GM18508 (cell line): ENCODE data around the gene LRRTM4.

ENCODE experiments used
- ATAC-seq: cut with Tn5 transposase; IDR thresholded peaks from one replicate; pipeline ENCODE4 v1.9.1; 2021; ENCODE audit warnings: moderate number of reproducible peaks; ENCODE audit not compliant: insufficient read depth, unreplicated experiment

LRRTM4 gene

DNA sequence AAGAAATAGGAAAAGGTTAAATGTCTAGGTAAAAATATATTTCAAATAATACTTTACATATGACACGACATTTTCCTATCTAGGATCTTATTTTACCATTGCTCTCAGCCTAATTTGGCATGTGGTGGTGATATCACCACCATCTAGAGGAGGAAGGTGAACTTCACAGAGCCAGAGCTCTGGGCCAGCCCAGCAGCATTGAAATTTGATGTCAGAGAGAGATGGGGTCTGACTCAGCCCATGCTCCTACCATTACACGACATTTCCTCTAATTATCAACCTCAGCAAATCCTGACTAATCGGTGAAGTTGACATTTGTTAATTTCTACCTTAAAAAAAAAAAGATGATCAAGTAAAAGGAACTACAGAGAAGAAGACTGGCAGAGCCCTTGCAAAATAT is 42.3 kb downstream of the LRRTM4 start:
- no peak for ATAC-seq

DNA sequence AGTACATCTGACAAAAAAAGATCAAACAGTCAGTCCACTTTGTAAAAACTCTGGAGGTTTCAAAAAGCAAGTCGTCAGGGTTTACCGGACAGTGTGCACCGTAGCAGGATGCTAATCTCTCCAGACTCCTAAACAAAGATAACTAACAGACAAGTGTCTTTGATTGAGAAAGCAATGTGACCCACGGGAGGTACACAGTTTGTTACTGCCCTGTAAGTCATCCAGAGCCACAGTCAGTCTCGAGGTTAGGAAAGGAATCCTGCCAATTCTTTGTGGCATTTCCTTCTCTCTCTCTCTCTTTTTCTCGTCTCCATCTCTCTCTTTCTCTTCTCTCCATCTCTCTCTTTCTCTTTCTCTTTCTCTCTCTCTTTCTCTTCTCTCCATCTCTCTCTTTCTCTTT is 42.8 kb downstream of the LRRTM4 start:
- ATAC-seq, result no peak

DNA sequence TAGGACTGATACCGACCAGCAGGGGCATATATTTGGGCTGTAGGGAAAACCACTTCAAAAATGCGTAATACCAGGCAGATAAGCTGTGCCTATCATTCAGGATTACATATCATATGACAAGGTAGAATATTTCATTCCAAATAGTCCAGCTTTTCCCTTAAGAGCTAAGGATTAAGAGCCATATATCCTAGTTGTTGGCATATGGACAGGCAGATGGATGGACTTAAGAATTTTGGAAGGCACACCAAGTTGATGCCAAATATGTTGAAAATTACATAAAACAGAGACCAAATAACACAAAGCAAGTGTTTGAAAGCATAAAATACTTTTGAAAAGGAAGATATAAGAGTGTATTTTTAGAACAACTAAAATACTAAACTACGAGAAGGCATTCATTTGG is 52.1 kb downstream of the LRRTM4 start:
- no peak for ATAC-seq

DNA sequence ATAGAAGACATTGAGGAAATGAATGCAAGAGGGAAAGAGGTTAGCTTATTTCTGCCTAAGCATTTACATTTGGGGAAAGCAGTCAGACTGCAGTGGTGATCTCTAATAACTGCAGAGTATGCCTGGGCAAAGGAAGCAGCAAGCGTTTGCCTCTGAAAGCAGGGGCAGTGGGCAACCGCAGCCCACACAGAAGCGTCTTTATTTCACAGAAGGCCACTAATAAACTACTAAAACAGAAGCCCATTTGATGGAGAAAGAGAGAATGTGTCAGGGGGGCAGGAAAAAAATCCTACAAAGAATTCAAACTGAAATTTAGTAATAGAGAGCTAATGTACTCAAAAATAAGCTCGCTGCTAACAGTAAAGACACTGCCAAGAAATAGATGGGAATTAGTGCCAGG is 53.1 kb downstream of the LRRTM4 start:
- no peak for ATAC-seq

DNA sequence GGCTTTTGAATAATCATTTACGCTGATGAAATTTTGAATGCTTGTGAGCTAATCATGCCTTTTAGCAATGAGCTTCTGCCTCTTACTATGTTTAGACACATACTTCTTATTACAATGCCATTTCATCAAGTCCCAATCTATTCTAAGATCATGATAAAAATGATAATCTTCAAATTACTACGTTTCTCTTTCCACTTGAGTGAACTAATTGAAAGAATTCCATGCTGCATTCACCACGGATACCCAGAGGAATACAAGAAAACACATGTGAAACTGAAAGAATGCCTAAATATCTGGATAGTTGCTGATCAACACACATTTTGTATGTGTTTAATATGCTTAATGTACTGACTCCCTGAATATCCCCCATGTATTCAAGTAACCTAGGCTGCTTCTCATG is 62.3 kb downstream of the LRRTM4 start:
- ATAC-seq, result no peak

DNA sequence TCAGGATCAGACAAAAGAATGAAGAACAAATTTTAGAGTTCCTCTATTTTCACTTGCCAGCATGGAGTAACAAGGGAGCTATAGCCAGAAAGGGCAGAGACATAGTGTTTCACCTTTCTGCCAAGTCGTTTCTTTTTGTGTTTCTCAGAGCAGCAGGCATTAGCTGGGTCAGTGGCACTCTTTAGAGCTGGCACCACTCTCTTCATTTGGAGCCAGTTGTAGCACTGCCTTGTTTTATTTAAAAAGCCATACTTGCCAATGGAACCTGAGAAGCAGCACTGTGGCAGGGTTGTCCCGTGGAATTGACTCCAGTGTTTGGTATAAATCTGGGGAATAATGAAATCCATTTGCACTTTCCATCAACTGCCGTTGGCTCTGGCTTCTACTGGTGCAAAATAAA is 64.0 kb downstream of the LRRTM4 start:
- no peak for ATAC-seq

DNA sequence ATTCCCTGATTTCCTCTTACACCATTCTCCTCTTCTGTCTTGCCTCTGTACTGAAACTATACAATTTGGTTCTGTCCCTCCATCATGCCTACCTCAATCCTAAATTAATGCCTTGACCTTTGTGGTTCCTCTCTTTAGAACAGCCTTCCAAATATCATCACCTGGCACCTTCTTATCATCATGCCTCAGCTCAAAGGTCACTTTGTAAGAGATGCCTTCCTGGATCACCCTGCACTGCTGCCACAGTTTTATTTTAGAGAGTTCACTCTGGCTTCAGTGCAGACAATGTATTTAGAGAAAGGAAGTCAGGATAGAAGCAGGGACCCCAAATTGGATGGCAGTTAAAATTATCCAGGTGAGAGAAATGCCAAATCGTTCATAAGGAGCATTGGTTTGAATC is 64.5 kb downstream of the LRRTM4 start:
- no peak for ATAC-seq

DNA sequence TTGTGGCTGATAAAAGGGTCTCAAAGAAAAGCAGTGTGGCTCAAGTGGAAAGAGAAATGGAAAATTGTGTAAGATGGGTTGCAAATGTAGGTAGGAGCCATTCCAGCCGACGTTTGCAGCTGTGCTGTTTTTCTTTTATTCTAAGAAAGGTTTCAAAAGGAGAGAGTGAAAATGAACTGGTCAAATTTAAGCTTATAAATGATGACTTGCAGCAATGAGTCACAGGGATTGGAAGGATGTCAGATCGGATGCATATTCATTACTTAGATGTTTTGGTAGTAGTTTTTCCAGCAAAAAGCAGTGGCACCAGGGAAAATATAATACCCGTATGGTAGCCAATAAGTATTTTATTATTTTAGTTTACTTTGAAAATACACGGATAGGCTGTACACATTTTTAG is 79.1 kb downstream of the LRRTM4 start:
- ATAC-seq, result no peak

DNA sequence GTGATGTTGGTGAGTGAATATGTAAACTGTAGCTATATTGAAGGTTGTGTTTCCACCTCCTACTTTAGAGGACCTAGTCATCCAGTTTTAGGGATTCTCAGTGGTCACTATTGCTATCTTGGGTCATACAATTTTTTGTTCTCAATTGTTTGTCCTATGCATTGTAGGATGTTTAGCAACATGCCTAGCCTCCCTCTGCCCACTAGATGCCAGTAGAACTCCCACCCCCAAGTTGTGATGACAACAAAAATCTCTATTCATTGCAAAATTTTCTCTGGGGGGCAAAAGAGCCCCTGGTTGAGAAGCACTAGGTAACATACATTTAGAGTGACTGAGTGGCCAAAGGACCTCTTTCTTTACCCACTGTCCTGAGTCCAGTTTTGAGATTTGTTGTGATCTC is 87.3 kb downstream of the LRRTM4 start:
- ATAC-seq, result no peak

DNA sequence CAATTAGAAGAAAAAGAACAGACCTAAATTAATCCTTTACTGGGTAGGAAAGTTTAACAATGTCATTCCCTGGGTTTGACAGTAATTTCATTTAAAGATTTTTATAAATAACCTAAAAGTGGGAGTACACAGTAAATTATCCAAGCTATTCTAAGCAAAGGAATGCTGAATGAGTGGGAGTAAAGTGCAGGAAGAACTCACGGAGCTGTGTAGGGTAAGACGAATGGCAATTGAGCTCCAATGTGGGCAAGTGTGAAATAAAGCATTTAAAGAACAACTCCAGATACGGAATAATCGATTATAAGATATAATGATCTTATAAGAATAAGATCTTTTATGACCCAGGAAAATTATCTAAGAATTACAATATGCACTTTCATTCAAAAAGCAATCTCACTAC is 93.2 kb downstream of the LRRTM4 start:
- no peak for ATAC-seq

DNA sequence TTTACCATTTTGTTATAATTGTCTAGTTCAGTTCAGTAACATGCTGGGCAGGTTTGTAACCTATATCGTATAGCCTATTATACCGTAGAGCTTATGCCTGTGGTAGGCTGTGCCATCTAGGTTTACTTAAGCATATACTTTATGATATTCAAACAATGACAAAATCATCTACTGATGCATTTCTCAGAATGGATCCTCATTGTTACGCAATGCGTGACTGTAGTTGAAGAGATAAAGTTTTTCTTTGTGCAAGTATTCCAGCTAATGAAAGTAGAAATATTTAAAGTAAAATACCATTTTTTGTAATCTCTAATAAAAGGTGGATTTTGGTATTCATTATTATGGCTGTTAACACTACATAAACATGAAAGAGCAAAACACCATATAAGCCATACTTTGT is 100.2 kb downstream of the LRRTM4 start:
- no peak for ATAC-seq

DNA sequence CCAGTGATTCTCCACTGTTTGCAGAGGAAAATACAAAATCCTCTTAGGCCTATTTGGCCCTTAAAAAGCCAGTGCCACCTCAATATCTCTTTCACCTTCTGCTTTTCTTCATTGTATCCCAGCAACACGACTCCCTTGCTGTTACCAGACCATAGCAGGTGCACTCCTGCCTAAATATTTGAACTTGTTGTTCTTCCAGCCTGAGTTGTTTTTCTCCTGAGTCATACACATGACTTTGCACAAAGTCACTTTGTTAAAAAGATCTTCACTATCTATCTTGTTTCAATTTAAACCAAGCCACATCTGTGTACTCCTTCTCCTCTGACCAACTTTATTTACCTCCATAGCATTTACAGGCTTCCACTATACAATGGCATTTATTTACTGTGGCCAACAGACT is 103.6 kb downstream of the LRRTM4 start:
- ATAC-seq, result no peak

DNA sequence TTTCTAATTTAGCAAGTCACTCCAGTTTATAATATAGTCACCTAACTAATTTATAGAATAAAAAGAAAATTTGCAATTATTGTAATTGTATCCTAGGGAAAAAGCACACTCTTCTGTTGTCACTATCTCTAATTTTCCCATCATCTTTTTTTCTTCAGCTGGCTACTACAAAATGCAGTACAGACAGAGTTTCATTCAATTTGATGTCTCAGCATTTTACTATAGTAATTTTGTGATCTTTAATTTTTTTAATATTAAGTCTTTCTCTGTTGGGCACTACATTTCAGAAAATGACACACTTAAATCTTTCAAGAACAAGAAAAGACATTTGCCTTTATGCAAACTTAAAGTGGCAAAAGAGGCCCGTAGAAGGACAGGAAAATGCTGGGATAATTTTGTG is 118.0 kb downstream of the LRRTM4 start:
- ATAC-seq, result no peak

DNA sequence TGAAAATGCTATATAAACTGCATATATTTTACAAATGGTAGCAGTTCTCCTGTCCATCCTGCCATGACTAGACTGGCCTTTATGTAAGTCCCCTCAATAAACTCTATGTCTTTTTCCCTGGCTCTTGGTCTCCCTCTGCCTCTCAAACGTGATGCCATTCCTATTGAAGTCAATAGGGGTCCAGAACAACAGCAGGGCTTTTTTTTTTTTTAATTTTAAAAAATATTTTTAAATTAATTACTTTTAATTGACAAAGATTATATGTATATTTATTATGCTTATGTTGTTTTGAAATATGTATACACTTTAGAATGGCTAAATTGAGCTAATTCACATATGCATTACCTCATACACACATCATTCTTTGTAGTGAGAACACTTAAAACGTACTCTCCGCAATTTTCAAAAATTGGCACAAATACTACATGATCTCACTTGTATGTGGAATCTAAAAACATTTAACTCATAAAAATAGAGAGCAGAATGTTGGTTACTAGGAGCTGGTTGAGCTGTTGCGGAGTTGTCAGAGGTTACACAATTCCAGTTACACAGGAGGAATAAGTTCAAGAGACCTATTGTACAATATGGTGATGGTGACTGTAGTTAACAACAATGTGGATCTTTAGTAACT is 123.1 kb downstream of the LRRTM4 start:
- no peak for ATAC-seq

DNA sequence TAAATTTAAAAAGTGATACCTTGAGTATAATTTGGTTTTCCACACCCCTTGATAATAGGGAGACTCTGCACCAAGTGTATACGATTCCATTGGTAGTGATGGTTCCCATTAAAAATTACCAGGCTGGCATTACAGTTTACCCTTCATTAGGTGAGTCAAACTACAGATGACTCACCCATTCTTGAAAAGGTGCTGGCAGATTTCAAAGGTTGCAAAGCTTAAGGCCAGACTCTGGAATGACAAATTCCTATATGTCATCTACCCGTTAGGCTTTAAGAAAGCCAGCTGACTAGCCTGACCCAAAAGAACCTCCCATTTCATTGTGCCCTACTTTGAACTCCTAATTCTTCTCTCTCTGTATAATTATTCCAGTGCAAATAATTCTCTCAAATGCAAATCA is 124.4 kb downstream of the LRRTM4 start:
- ATAC-seq, result no peak

DNA sequence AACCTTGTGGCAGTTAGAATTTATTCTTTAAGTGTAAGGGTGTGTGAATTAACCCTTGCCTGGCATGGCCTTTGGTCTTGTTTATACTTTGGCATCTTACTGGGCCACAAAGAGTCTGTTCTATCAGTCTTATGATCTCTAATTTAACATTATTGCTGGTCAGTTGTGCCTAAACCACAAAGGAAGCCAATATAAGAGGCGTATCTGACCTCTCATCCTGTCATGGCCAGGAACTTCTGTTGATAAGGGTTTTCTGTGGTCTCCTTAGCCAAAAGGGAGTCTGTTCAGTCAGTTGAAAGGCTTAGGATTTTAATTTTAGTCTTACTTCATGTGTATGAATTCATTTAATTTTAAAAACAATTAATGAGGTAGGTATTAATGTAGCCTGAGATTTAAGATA is 127.2 kb downstream of the LRRTM4 start:
- ATAC-seq, result no peak

DNA sequence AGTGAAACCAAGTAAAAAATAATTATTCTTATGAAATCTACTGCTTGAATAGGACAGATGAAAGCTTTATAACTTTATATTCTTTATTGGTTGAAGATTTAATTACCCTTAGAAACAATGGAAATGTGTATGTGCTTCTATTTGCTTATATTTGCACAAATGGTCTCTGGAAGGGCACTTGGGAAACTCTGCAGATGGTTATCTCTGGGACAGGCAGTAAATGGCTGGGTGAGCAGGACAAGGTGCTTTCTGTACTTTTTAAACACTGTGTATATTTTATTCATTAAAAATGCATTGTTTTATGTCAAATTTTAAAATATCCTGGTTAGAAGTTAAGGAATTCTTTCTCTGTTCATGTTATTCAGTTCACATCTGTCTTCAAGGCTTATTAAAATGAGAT is 131.1 kb downstream of the LRRTM4 start:
- no peak for ATAC-seq

DNA sequence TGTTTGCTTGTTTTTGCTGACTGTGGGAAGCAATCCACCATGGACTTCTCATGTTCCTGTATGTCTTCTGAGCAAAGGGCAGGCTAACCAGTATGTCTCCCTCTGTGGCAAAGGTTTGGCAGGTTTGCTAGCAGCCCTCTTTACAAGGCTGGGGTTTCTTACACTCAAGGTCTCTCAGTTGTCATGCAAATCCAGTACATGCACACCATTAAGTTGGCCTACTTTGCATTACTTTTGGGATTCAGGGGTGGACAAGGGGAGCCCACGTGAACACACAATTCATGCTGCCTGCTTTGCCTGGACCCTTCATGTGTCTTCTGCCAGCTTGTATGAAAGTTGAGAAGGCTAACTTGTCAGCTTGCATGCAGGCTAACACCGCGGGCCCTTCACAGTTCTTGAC is 134.9 kb downstream of the LRRTM4 start:
- no peak for ATAC-seq

DNA sequence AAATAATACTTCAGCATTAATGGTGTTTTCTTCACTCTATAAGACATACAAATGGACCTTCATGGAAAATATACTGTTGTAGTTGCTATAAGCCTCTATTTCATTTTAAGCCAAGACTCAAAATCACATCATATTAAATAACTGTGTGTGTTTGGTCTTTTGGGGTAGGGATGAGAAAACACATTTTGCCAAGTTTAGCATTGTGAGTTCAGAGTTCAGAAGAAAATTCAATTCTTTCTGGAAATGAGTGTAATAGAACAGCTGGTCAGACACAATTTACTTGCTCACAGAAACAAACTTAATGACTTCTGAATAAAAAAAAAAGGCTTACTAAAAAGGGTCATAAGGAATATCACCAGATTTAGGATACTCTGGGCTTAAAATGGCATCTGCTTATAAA is 149.5 kb downstream of the LRRTM4 start:
- no peak for ATAC-seq

DNA sequence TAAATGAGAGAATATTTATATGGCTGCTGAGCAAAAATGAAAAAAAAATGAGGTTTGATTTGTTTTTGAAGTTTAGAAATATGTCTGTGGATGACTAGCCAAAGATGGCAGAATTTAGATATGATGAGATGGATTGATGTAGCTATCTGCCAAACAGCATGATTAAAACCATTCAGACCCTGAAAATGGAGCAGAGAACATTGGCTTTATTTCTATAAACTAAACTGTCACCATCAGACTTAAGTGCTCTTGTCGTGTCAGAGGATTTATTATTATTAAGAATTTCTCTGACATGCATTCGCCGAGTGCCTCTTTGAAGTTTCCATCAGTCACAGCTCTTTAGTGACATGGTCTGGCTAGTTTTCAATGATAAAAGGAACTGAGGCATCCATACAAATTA is 151.7 kb downstream of the LRRTM4 start:
- ATAC-seq, result no peak

DNA sequence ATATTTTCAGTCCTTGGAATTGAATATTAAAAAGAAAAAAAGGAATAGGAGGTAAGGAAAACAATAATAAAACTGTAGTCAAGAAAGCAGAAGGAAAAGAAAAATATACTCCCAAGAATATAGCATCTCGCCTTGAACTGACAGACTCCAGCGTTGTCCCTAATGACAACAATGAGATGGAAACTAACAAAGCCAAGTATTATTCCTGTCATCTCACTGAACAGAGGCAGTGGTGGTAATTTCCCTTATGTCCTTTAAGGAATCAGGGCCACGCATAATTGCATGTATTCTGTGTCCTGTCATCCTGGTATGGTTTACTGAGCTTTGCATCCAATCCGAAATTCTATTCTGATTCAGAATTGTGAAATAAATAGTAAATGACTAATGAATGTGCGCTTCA is 158.9 kb downstream of the LRRTM4 start:
- no peak for ATAC-seq

DNA sequence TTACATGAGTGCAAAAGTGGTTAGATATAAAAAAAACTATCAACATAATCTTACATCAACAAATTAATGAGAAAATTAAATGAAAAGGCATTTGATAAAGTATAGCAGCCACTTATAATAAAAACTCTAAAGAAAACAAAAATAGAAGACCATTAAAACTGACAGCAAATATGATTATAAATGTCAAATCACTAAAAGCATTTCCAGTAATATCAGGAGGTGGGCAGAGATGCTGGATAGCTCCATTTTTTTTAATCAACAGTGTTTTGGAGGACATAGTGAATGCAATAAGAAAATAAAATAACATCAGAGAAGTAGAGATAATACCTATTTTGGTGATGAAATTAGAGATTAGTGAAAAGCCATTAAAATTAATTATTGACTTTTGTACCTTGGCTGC is 173.4 kb downstream of the LRRTM4 start:
- ATAC-seq, result no peak

DNA sequence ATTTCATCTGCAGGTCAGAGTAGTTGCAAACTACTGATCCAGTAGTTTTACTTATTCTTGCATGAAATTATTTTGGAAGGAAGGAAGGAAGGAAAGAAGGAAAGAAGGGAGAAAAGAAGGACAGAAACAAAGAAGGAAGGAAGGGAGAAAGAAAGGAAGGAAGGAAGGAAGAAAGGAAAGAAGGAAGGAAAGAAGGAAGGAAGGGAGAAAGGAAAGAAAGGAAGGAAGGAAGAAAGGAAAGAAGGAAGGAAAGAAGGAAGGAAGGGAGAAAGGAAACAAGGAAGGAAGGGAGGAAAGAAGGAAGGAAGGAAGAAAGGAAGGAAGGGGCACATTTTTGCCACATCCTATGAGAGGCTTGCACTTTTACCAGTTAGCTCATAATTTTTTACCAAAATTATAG is 186.2 kb downstream of the LRRTM4 start:
- ATAC-seq, result no peak
